ENCODE results near the gene SEC16B.
A peak's percentile ranks its signal among the peaks of the same experiment; 100 is the strongest.

The SEC16B gene

DNA sequence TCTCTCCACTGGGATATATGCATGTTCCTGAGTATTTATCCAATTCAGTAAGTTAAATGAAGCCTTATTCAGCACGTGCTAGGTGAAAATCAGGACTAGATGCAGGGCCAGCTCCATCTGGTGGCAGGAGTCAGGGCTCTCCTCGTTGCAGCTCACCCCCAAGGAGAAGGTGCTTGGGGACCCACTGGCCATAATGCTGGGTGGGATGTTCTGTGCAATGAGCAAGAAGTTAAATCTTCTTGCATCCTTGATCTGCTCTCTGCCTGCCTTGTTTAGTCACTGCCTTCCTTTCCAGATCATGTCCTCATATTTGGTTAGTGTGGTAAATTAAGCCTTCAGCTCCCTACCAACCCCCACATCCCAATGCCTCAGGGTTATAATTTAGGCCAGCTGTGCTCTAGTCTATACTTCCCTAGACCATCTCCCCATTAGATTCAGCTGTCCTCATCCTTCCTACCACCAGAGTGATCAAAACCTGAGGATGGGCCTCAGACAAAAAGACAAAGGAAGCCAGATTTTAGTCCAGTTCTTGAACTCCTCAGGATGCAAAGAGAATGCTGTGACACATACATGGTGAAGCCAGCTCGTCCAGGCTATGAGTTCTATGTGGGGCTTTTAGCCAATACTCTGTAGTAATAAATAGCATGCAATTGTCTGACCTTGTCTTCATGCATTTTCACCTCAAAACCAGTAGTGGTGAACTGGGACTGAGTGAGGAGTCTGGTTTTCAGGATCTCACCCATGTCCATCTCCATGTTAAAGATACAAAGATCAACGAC lies 55.9 kb downstream of the SEC16B start:
- TF ChIP-seq L3MBTL2 (conservative IDR thresholded peaks at IDR 0.05) (0 out of 2 replicates have a peak, but pooled peaks have one; percentile 19), HDGF (IDR thresholded peaks at IDR 0.05; ENCODE audit: borderline replicate concordance) (no peak)
- DNase-seq (ENCODE audit: extremely low spot score): peak; percentile 33
- ChIA-PET CTCF (interaction anchor here (0.6 to 0.8 kb wide), 2 partner anchors 134 to 569 kb away, joined by 3 to 4 read pairs; no protein-coding TSS in a partner anchor), POLR2A (no interaction called here)

DNA sequence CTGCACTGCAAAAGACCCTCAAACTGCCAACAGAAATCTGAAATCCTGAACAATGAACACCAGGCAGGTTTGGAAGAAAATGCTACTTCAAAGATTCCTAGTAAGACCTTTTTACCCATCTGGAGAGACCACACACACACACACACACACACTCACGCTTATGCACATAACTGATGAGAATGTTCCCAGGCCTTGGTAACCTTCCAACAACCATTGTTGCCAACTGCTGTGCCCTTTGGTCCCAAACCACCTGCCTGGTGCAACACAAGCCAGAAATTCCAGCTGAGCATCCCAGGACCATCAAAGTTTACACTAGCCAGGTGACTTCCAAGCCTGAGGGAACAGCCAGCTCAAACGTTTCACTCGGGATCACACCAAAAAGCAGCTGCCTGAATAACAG lies 56.9 kb downstream of the SEC16B start:
- ChIA-PET POLR2A (no interaction called here), CTCF (interaction anchor here (0.6 to 0.8 kb wide), 2 partner anchors 133 to 568 kb away, joined by 3 to 4 read pairs; no protein-coding TSS in a partner anchor)
- TF ChIP-seq ELF4 (IDR thresholded peaks at IDR 0.05) (no peak), SP1 (IDR thresholded peaks at IDR 0.05) (no peak), LEF1 (IDR thresholded peaks at IDR 0.05; ENCODE audit: borderline replicate concordance) (no peak), FOXA1 (IDR thresholded peaks at IDR 0.05) (no peak), FOXM1 (IDR thresholded peaks at IDR 0.05; ENCODE audit: borderline replicate concordance) (no peak), SUZ12 (IDR thresholded peaks at IDR 0.05) (no peak), FOXK2 (IDR thresholded peaks at IDR 0.05) (no peak), ARNT (IDR thresholded peaks at IDR 0.05) (no peak), BHLHE40 (IDR thresholded peaks at IDR 0.05; ENCODE audit: borderline replicate concordance) (no peak), CTBP1 (IDR thresholded peaks at IDR 0.05; ENCODE audit: borderline replicate concordance) (no peak), L3MBTL2 (conservative IDR thresholded peaks at IDR 0.05) (no peak), NFRKB (IDR thresholded peaks at IDR 0.05) (no peak), ZNF384 (IDR thresholded peaks at IDR 0.05) (no peak)
- TF ChIP-seq, protein P1, sequence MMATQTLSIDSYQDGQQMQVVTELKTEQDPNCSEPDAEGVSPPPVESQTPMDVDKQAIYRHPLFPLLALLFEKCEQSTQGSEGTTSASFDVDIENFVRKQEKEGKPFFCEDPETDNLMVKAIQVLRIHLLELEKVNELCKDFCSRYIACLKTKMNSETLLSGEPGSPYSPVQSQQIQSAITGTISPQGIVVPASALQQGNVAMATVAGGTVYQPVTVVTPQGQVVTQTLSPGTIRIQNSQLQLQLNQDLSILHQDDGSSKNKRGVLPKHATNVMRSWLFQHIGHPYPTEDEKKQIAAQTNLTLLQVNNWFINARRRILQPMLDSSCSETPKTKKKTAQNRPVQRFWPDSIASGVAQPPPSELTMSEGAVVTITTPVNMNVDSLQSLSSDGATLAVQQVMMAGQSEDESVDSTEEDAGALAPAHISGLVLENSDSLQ (IDR thresholded peaks at IDR 0.05): no peak
- no peak for DNase-seq (ENCODE audit: extremely low spot score)

DNA sequence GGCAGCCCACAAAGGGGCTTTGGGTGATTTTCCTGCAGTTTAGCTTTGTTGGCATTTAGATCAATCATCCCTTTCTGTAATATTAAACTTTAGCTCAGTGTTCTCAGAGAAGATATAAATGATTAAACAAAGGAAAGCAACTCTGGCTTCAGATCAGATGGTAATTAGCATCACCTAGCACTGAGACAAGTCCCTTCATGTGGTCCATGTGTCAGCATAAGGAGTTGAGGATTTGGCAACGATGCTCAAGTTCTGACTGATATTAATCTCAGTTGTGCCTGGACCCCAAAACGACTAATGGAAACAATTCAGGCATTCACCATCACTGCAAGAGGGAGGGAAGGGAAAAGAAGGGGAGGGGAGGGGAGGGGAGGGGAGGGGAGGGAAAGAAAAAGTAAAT lies 60.4 kb downstream of the SEC16B start:
- DNase-seq (ENCODE audit: extremely low spot score): no peak
- ChIA-PET CTCF (no interaction called here), POLR2A (no interaction called here)
- TF ChIP-seq ZNF384 (IDR thresholded peaks at IDR 0.05) (no peak), CTBP1 (IDR thresholded peaks at IDR 0.05; ENCODE audit: borderline replicate concordance) (no peak), FOXA1 (IDR thresholded peaks at IDR 0.05) (no peak), TARDBP (IDR thresholded peaks at IDR 0.05) (no peak)

DNA sequence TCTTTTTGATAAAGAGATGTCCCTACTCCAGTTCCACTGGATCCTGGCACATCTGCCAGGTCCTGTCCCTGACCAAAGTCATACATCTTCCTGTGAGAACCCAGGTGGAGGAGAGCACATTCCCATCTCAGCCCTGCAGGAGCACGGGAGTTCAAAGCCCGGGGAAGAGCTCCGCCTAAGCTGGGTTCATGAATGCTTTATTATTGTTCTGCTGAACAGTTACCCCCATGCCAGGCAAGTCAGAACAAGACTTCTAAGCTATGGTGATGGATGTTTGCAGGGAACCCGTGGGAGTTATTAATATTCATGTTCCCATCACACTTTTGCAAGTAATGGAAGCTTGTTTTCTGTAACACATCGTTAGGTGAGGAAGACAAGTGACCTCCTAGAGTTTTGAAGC lies 62.9 kb downstream of the SEC16B start:
- no peak for DNase-seq (ENCODE audit: extremely low spot score)
- ChIA-PET CTCF (no interaction called here), POLR2A (no interaction called here)
- TF ChIP-seq HDGF (IDR thresholded peaks at IDR 0.05; ENCODE audit: borderline replicate concordance) (no peak), FOXA1 (IDR thresholded peaks at IDR 0.05) (no peak), LEF1 (IDR thresholded peaks at IDR 0.05; ENCODE audit: borderline replicate concordance) (no peak), FOXK2 (IDR thresholded peaks at IDR 0.05) (no peak), FOXM1 (IDR thresholded peaks at IDR 0.05; ENCODE audit: borderline replicate concordance) (no peak), TARDBP (IDR thresholded peaks at IDR 0.05) (no peak), ARNT (IDR thresholded peaks at IDR 0.05) (no peak), BHLHE40 (IDR thresholded peaks at IDR 0.05; ENCODE audit: borderline replicate concordance) (no peak), CTBP1 (IDR thresholded peaks at IDR 0.05; ENCODE audit: borderline replicate concordance) (no peak), SUZ12 (IDR thresholded peaks at IDR 0.05) (no peak), ZNF384 (IDR thresholded peaks at IDR 0.05) (no peak), ELF4 (IDR thresholded peaks at IDR 0.05) (no peak)
- TF ChIP-seq, protein P1 (IDR thresholded peaks at IDR 0.05): no peak

DNA sequence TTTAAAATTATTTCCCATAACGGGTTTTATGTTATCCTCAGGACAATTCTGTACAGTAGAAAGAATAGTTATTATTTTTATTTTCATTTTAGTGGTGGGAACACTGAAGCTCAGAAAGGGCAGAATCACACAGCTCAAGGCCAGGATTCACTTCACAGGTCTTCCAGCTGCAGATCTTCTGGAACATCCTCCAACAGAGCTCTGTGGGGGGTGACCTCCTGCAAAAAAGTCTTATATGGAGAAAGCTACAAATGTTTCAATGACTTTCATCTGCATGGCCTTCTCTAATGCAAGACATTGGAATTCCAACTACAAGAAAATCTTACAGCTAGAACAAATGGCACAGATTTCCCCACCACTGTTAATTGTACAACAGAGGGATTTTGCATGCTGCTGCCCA lies 64.2 kb downstream of the SEC16B start:
- CTCF ChIA-PET: no interaction called here
- TF ChIP-seq L3MBTL2 (conservative IDR thresholded peaks at IDR 0.05): no peak
- no peak for TF ChIP-seq CTBP1 (IDR thresholded peaks at IDR 0.05; ENCODE audit: borderline replicate concordance)
- no peak for TF ChIP-seq FOXK2 (IDR thresholded peaks at IDR 0.05)
- no peak for TF ChIP-seq BHLHE40 (IDR thresholded peaks at IDR 0.05; ENCODE audit: borderline replicate concordance)
- TF ChIP-seq, protein P1 (IDR thresholded peaks at IDR 0.05): no peak
- no peak for TF ChIP-seq SP1 (IDR thresholded peaks at IDR 0.05)
- no peak for TF ChIP-seq SUZ12 (IDR thresholded peaks at IDR 0.05)
- TF ChIP-seq HDGF (IDR thresholded peaks at IDR 0.05; ENCODE audit: borderline replicate concordance): no peak
- no peak for TF ChIP-seq NFRKB (IDR thresholded peaks at IDR 0.05)
- TF ChIP-seq FOXA1 (IDR thresholded peaks at IDR 0.05): no peak
- TF ChIP-seq FOXM1 (IDR thresholded peaks at IDR 0.05; ENCODE audit: borderline replicate concordance): no peak
- DNase-seq (ENCODE audit: extremely low spot score): no peak
- POLR2A ChIA-PET: no interaction called here

DNA sequence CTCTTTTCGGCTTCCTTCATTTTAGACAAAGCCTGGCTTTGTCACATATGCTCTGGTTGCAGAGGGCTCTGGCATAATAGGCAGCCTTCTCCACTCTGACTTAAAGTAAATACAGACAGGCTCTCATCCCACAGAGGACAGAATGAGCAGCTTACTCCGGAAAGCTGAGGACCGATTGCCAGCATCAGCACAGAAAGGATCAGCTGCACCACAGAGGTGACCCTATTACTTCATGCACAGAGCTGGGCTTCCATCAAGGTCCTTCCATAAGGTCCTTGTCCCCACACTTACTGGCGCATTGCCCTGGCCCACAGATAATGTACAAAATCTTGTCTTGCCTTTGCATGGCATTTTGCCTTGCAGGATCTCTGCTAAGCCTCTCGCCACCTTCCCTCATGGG lies 67.6 kb downstream of the SEC16B start:
- CTCF ChIA-PET: no interaction called here
- TF ChIP-seq ELF4 (IDR thresholded peaks at IDR 0.05) (no peak), ARNT (IDR thresholded peaks at IDR 0.05) (no peak), FOXA1 (IDR thresholded peaks at IDR 0.05) (no peak), HDGF (IDR thresholded peaks at IDR 0.05; ENCODE audit: borderline replicate concordance) (no peak), FOXK2 (IDR thresholded peaks at IDR 0.05) (no peak), BHLHE40 (IDR thresholded peaks at IDR 0.05; ENCODE audit: borderline replicate concordance) (no peak), CTBP1 (IDR thresholded peaks at IDR 0.05; ENCODE audit: borderline replicate concordance) (no peak), LEF1 (IDR thresholded peaks at IDR 0.05; ENCODE audit: borderline replicate concordance) (no peak), L3MBTL2 (conservative IDR thresholded peaks at IDR 0.05) (no peak)
- TF ChIP-seq, protein P1 (IDR thresholded peaks at IDR 0.05): no peak
- POLR2A ChIA-PET: no interaction called here
- DNase-seq (ENCODE audit: extremely low spot score): no peak

Measured in HEK293T (cell line).